ENCODE measurements around the gene ANKS1B.
"Not testable (repeated sequence)": the region's sequence is repeated elsewhere in the genome, so short reads cannot be mapped to it uniquely, and the experiment has no call there.

ANKS1B gene

DNA sequence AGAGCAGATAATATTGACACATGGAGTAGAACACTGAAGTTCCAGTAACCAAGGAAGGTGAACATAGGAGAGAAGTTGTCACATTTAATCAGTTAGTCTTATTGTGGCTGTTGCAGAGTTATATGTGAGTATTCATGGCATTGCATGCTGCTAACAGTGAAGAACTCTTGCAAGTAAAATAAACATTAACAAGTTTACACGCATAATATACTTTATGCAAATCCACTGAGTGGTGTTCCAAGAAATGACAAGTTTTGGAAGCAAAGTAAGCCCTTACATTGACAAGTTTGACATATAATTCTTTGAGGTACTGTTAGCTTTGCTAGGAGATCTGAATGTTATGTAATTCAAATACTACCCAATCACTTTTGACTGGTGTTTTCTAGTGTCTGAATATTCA, 125.6 kb downstream of the ANKS1B start:
- no peak for DNase-seq

DNA sequence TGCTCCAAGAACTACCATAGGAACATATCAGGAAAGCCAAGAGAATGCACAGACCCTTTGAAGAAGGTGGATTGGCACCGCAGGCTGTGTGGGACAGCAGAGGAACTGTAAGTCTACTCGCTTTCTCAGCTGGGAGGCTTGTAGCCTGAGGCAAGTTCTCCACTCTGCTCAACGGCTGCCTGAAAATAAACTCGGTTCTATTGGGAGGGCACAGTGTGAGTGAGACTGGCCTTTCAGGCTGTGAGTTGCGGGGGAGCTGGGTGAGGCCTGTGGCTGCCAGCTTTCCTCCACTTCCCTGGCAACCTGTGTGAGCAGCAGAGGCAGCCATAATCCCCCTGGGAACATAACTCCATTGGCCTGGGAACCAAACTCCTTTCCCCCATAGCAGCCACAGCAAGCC, 132.1 kb downstream of the ANKS1B start:
- DNase-seq, result no peak

DNA sequence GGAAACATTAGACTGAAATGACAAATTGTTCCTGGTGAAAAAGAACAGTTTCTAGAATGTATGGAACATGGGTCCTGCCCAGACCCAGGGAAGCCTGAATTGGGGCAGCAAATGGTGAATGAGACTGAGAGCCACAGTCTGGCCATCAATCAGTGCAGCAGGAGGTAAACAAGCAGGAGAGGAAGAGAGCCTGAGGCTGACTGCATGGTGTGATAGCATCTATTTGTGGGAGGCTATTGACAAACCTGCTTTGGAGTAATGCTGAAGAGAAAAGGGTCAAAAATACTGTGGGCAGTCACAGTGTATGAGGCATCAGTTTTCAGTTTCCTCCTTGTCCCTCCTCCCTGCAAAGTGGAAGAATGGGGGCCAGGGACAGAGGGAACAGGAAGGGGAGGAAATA, 136.8 kb downstream of the ANKS1B start:
- no peak for DNase-seq

DNA sequence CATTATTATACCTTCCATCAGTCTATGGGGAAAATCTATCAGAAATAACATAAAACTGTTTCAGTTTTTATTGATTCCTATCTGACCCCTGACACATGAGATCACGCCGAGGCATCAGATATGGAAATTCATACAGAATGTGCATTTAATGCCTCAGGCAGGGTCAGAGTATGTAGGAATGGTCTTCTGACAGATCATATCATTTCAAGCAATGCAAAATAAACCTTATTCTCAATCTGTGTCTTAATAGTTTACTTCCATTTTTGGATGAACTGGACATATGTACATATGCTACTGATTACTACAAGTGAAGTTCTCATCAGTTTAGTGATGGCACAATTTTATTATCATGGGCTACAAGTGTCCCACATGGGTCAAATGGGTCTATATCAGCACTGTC, 150.0 kb downstream of the ANKS1B start:
- no peak for DNase-seq

DNA sequence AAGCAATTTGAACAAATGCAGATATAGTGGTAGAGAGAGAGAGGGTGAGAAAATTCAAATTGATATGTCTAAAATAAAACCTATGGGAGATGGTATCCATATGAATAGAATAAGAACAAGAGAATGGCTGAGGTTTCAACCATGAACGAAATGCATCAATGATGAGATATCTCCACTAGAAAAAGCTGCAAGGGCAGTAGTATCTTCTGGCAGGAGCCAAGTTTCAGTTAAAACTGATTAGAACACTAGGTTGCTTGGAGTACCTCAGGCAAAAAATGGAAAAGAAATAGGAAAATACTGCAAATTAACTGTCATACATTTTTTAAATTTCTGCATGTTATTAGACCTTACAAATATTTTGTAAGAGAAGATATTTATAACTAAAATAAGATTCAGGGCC, 151.3 kb downstream of the ANKS1B start:
- no peak for DNase-seq

DNA sequence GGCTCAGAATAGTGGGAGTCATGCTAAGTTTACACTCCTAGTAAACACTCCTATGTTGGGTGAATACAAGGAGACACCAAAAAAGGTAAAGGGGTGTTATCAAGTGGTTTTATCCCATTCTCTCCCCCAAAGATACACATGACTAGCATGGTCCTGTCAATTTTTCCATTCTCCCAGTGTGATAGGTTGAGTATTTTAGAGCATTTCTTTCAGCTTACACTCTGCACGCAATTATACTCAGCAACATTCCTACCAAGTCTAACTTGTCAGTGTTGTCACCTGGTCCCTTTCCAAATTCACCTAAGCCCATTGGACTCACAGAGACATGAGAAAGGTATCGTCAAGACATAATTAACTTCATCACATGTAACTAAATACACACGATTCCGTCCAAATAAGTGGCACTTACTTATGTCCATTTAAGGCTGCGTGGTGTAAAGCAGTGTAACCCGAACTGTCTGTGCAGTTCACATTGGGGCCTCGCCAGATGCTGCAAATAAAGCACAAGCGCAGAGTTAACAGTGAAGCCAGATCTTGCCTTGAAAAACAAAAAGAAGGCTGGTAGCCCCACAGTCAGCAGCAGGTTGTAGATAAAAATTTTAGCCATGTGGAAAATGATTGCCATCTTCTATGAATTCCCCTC, 159.7 kb downstream of the ANKS1B start:
- no peak for DNase-seq

DNA sequence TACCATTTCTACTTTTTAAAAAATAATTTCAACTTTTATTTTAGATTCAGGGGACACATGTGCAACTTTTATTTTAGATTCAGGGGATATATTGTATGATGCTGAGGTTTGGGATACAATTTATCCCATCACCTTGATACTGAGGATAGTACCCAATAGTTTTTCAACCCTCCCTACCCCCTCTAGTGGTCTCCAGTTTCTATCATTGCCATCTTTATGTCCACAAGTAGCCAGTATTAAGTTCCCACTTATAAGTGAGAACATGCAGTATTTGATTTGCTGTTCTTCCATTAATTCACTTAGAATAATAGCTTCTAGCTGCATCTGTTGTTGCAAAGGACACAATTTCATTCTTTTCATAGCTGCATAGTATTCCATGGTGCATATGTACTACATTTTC, 162.5 kb downstream of the ANKS1B start:
- DNase-seq, result no peak

DNA sequence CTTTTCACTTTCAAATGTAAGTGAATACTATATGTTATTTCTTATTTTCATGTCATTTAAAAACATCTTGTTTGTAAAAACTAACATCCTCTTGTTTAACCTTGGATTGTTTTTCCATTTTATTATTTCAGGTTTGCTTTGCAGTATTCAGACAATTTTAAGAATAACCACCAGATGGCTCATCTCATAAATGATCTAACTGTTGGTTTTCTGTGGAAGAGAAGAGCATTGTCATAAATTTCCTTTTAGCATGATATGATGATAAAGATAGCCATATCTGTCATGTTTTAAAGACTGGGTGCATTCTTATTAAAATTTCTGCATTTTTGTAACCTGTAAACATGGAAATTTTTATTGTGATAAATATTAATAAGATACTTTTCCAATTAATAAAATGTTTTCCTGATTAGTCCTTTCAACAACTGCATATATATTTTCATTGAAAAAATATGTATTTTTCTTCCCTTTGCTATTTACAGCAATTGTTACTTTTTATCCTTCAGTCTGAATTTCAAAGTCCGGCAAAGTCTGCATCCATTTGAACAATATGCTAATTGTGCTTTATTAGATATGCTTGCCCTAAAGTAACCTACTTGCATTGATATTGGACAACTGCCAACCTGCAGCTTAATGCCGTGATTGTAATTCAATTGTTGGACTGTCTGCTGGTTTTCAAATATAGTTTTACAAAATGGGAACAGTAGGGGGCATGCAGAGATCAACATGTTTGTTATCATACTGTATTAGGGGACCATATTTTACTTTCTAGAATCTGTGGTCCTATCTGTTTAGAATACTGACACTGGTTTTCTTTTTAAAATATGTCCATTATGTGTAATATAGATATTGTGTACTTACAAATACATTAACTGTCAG, 173.8 kb downstream of the ANKS1B start:
- DNase-seq, result no peak

DNA sequence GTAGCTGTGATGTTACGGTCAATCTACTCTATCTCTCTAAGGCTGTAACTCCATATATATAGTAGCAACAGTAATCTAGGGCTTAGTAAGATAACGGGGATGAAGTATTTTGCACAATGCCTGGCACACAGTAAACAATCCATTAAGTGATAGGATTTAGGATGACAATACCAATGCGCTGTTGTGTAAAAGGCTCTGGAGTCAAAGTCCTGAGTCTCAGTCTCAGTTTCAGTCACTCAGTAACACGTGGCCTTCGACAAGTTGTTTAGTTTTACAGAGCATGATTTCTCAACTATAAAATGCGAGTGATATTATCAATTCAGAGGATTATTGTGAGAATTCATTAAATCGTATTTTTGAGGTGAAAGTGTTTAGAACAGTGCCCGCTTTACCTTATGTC, 174.8 kb downstream of the ANKS1B start:
- DNase-seq, result no peak

DNA sequence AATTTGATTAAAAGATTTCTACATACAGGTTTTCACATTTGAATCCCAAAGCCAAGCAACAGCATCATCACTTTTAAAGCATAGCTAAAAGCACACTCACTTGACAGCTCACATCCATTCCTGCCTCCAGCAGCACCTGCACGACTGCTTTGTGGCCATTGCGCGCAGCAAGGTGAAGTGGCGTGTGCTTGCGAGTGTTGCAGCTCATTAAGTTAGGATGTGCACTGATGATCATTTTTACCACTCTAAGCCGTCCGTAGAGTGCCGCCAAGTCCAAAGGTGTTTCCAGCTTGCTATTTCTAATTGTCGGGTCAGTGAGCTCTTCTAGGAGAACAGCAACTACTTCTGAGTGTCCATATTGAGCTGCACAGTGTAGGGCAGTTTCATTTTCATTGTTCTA, 178.4 kb downstream of the ANKS1B start:
- DNase-seq, result no peak

DNA sequence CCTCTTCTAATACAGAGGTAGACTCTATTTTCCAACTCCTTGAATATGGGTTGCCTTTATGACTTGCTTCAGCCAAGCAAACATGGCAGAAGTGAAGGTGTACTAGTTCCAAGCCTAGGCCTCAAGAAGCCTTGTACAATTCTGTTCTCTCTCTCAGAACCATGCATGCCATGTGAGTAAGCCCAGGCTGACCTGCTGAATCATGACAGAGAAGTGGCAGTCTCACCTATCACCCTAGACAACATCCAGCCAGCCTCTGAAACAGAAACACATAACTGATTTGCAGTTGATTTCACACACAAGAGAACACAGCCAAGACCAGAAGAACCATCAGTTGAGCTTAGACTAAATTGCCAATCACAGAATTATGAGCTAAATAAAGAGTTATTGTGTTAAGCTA, 180.0 kb downstream of the ANKS1B start:
- no peak for DNase-seq

DNA sequence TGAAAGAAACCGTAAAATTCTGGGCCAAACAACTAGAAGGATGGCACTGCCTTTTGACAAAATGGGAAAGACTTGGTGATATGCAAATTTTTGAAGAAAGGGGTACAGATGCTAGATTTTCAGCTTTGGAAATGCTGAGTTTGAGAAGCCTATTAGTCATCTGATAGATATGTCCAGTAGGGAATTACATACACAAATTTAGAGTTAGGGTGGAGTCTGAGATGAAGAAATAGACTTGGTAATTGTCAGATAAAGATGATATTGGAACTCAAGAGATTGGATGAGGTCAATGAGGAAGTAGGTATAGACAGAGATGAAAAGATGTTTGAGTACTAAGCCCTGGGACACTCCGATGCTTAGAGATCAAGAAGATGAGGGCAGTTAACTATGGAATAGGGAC, 184.1 kb downstream of the ANKS1B start:
- no peak for DNase-seq

DNA sequence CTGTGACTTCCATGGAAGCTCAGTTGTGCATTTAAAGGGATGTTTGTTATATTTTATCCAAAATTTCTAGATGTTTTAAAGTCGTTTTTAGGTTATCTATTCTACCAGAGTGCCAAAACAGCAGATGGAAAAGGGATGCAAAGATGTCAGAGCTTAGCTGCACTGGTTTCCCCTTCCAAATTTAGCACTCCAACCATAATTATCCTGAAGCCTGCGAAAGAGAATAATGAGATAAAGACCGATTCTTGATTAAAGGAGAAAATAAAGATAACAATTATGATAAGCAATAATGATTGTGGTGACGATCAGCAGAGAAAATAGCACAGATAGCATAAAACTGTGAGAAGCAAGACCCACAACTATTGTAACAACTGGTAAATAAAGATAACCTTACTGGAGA, 186.8 kb downstream of the ANKS1B start:
- not testable (repeated sequence) for DNase-seq

DNA sequence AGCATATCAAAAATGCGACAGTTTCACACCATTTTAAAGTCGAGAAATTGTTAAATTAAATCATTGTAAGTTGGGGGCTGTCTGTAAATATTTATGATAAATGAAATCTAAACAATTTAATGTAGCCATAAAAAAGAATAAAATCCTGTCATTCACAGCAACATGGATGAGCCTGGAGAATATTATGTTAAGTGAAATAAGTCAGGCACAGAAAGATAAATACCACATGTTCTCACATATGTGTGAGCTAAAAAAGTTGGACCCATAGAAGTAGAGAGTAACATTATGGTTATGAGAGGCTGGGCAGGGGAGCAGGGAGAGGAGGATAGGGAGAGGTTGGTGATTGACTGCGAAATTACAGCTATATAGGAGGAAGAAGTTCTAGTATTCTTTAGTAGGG, 201.3 kb downstream of the ANKS1B start:
- DNase-seq, result no peak

DNA sequence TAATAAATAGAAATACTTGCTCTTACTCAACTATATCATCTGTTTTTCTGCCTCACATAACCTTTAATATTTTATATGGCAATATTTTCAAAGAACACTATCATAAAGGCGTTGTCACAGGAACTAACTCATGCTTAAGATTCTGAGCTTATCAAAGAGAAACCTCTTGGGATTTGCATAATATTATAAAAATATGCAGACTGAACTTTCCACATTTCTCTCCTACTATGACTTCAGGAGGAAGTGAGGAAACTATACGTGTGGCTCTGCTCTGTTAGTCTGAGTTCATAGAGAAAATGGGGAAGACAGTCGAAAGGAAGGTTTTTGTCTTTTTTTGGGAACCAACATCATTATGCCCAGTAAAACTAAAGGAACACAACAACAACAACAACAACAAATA, 212.5 kb downstream of the ANKS1B start:
- no peak for DNase-seq

DNA sequence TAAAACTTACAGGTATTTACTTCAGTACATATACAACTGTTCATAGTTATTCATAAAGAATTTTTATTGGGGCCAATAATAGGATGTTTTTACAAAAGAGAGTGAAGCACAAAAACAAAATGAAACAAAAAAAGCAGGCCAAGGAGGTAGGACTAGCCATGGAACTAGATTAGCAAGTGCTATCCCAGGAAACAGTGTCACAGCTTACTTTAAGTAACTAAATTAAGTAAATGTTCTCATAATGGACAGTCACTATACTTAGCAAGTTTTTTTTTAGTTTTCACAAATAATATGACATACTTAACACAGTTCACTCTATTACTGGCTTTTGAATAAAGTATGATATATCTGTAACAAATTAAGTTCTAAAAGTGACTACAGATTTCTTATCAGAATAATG, 213.1 kb downstream of the ANKS1B start:
- DNase-seq, result no peak

DNA sequence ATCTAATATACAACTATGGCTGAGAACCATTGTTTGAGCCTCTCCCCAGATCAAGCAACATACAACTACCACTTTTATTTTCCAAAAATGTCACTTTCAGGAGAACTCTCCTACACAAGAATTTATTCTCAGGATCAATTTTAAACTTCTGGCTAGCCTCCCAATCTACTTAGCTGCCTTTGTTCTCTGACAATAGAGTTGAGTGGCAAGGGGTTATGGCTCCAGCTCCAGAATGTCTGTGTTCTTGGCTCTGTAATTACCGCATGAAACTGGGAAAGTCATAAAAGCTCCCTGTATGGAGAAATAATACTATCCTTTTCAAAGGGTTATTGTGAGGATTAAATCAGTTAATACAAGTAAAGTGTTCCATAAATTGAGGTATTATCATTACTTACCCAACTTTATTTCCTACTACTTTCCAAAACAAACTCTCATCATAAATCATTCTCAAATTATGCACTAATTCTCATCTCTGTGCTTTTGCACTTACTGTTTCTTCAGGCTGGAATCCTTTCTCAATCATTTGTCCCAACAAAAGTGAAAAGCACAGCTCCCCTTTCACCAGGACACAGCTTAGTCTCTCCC, 215.2 kb downstream of the ANKS1B start:
- no peak for DNase-seq

DNA sequence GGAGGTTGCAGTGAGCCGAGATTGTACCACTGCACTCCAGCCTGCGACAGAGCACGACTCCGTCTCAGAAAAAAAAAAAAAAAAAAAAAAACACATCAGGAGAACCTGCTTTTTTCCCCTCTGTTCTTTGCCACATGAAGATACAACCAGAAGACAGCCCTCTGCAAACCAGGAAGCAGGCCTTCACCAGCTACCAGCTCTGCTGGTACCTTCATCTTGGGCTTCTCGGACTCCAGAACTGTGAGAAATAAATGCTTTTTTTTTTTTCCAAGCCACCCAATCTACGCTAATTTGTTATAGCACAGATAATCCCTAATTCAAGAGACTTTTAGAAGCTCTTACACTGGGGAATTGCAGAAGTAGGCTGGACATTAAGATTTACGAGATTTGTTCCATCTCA, 216.0 kb downstream of the ANKS1B start:
- DNase-seq, result no peak

DNA sequence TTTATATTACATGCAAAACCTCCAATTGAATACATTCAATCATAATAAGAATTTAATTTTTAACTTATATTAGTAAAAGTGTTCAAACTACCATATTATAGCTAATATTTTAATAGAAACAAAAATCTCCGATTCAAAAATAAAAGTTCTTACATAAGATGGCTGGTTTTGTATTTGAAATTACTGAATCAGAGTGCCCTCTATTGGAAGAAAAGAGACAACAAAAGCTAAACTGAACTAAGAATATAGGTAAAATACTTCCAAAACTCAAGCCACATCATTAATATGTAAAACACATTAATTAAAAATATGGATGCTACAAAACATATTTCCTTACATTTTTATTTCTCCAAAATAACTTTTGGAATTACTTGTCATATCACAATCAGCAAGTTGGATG, 216.9 kb downstream of the ANKS1B start:
- no peak for DNase-seq

DNA sequence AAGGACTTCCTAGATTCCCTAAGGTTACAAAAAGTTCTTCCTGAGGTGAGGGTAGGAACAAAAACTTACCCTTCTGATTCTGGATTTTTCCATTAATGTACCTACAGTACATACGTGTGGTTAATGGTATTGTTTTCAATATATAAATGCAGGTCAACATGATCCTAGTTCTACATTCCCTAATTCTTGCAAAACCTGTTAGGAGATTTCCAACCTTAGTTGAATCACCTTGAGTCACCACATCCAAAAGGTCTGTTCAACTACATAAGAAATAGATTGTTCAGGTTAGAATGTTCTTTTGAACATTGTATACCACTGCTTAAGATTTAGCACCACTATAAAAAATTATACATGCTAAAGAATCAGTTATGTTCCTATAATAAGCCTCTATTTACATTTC, 218.3 kb downstream of the ANKS1B start:
- no peak for DNase-seq

DNA sequence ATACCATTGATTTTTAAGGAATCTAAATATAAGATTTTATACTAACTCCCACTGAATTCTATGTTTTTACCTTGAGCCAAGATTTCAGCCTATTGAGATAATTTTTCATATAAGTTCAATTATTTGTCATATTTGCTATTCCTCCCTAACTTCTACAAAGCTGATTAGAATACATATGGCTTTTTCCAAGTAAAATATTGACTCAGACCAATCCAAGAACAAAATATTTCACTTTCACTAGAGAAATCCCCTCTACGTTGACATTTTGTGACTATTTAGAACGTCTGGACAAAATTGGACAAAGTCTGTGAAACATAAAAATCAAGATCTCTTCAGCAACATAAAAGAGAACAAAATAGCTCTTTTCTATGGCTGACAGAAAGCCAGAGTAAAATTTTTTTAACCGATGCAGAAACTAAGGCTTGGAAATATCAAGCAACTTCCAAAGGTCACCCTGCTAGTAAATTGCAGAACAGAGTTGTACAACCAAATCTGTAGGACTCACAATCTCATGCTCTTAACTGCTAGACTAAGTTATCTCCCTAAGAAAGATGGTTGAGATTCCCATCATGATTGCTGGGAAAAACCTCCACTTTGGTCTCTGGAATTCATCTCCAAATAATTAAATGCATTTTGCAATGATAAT, 219.1 kb downstream of the ANKS1B start:
- no peak for DNase-seq

DNA sequence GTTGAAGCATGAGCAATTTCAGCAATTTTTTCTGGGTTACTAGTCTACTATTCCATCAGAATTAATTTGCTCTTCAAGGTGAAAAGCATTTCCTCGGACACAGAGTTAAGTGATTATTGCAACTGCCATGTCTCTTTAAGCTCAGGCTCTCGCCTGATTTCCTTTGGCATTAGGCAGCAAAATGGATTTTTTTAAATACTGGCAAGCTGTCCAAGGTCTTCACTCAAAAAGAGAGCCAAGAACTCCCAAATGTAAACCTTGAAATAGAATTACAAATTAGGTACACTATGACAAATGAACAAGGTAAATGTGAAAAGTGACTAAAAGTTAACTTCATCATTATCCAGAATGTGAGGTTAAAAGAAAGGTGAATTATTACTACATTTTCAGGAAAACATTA, 225.3 kb downstream of the ANKS1B start:
- no peak for DNase-seq

DNA sequence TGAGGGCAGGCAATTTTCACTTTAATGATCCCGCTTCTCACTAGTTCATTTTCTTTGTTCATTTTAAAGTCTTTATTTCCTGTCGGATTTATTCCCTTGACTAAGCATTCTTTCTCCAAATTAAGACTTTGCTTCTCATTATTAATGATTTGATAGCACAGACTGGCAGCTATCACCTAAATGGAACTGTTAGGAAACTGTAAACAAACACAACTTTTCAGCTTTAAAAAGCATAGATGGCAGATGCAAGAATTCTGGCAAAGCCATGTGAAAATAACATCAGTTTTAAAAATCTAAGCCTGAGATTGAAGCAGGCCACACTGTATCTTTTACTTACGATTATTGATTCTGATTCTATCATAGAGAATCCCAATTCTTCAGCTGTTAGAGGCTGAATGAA, 225.7 kb downstream of the ANKS1B start:
- no peak for DNase-seq

DNA sequence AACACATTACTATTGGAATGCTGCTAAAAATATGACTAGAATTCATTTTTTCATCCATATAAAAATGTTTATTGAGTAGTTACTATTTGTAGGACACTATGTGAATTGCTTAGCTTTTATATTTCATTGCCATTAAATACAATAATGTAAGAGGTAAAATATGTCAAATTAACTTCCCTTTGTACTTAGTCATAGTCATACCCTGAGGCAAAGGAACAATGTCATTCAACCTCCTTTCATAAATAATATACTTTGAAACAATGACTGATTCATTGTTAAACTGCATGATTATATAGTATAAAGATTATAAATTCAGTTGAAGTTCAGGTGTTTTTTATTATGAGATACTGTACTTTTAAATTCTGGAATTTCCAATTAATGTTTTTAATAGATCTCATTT, 232.0 kb downstream of the ANKS1B start:
- DNase-seq, result no peak

Measured in stimulated activated CD4-positive, alpha-beta T cell treated with anti-CD3 and anti-CD28 coated beads, Interleukin-4, amount 100 ng/mL, for 24 hours (primary cell).